ENCODE measurements around the gene LDB3.

GRCh38 chr10:86700851-86701617 lies 32.7 kb downstream of the LDB3 start:
- TF ChIP-seq CTCF (IDR thresholded peaks at IDR 0.05) (no peak), POLR2A (IDR thresholded peaks at IDR 0.05) (no peak)
